Measurements from ENCODE around the gene WDFY1.

GRCh38 chr2:223941579-223942277 lies 3.4 kb downstream of the WDFY1 start:
- no peak for TF ChIP-seq CTCF (IDR thresholded peaks at IDR 0.05)
- TF ChIP-seq EP300 (IDR thresholded peaks at IDR 0.05) = no peak
